Neural cell (in vitro differentiated cells): ENCODE measurements around the gene PYDC2. TPM values are rescaled to one million over a fixed set of nuclear protein-coding genes. Genes with fewer than 3 reads are reported as not detected.

Source experiments
- H2AFZ ChIP-seq: fragments of 200-600, 300-800 bp; sonication (generic), shearing (Covaris generic); 2 replicates; pipeline ENCODE4 v1.6.0; 2014; ENCODE audit warnings: low read depth, mild to moderate bottlenecking, antibody characterized with exemption, low read length, moderate library complexity
- H3F3A ChIP-seq: fragments of 200-600 bp; shearing (Covaris generic); 2 replicates; pipeline ENCODE4 v1.6.1; 2016; ENCODE audit warnings: mild to moderate bottlenecking, moderate library complexity, mixed read lengths, antibody characterized with exemption, low read length; ENCODE audit not compliant: insufficient read depth, poor library complexity, severe bottlenecking
- H3K27ac ChIP-seq: fragments of 200-600, 300-800 bp; sonication (generic), shearing (Covaris generic); 2 replicates; pipeline ENCODE4 v1.5.1; 2014; ENCODE audit warnings: mild to moderate bottlenecking, low read length, moderate library complexity
- H3K27me3 ChIP-seq: fragments of 300-800, 200-600 bp; sonication (generic), shearing (Covaris generic); 2 replicates; pipeline ENCODE4 v1.6.0; 2014; ENCODE audit warnings: mild to moderate bottlenecking, low read depth, low read length, moderate library complexity; ENCODE audit not compliant: insufficient read depth
- H3K36me3 ChIP-seq: fragments of 300-800, 200-600 bp; sonication (generic), shearing (Covaris generic); 2 replicates; pipeline ENCODE4 v1.5.1; 2014; ENCODE audit warnings: mild to moderate bottlenecking, antibody characterized with exemption, low read length, moderate library complexity; ENCODE audit not compliant: insufficient read depth
- H3K4me2 ChIP-seq: fragments of 300-800, 200-600 bp; sonication (generic), shearing (Covaris generic); 2 replicates; pipeline ENCODE4 v1.6.0; 2014; ENCODE audit warnings: mild to moderate bottlenecking, low read length
- H3K4me3 ChIP-seq: fragments of 300-800, 200-600 bp; sonication (generic), shearing (Covaris generic); 2 replicates; pipeline ENCODE4 v1.5.1; 2014; ENCODE audit warnings: mild to moderate bottlenecking, low read length, moderate library complexity
- H3K79me2 ChIP-seq: fragments of 200-600 bp; shearing (Covaris generic); replicated peaks from 2 replicates; pipeline ENCODE4 v1.6.0; 2014; ENCODE audit warnings: mild to moderate bottlenecking, low read length, moderate library complexity; ENCODE audit not compliant: insufficient read depth
- H3K9ac ChIP-seq: fragments of 300-800, 200-600 bp; sonication (generic), shearing (Covaris generic); 2 replicates; pipeline ENCODE4 v1.6.1; 2016; ENCODE audit warnings: mild to moderate bottlenecking, low read length, mixed read lengths
- H3K9me2 ChIP-seq: fragments of 200-600 bp; shearing (Covaris generic); 2 replicates; pipeline ENCODE4 v1.6.1; 2016; ENCODE audit warnings: mild to moderate bottlenecking, low read length, mixed read lengths; ENCODE audit not compliant: insufficient read depth
- H3K9me3 ChIP-seq: fragments of 200-600, 300-800 bp; sonication (generic), shearing (Covaris generic); 2 replicates; pipeline ENCODE4 v1.6.1; 2016; ENCODE audit warnings: mild to moderate bottlenecking, mixed run types, low read length, moderate library complexity, mixed read lengths
- H4K20me1 ChIP-seq: fragments of 200-600 bp; shearing (Covaris generic); 2 replicates; pipeline ENCODE4 v1.6.1; 2016; ENCODE audit warnings: mild to moderate bottlenecking, mixed run types; ENCODE audit not compliant: insufficient read depth
- EP300 ChIP-seq: fragments of 450-650 bp; conservative IDR thresholded peaks from 2 replicates; pipeline ENCODE4 v1.6.1; 2014; ENCODE audit warnings: antibody characterized with exemption, mild to moderate bottlenecking, moderate library complexity; ENCODE audit not compliant: poor library complexity, severe bottlenecking
- EZH2 ChIP-seq: fragments of 200-600, 300-800 bp; shearing (Covaris generic), sonication (generic); IDR thresholded peaks from 2 replicates; pipeline ENCODE4 v1.6.1; 2014; ENCODE audit warnings: antibody characterized with exemption, low read length, borderline replicate concordance, mild to moderate bottlenecking; ENCODE audit not compliant: insufficient read depth, poor library complexity, severe bottlenecking
- MXI1 ChIP-seq: fragments of 450-650 bp; conservative IDR thresholded peaks from 2 replicates; pipeline ENCODE4 v1.6.1; 2014; ENCODE audit warnings: antibody characterized with exemption, mild to moderate bottlenecking; ENCODE audit not compliant: poor library complexity, severe bottlenecking
- POLR2AphosphoS5 ChIP-seq: IDR thresholded peaks from 2 replicates; pipeline ENCODE4 v1.6.1; 2012
- RAD21 ChIP-seq: fragments of 450-650 bp; conservative IDR thresholded peaks from 2 replicates; pipeline ENCODE4 v1.6.1; 2014; ENCODE audit warnings: antibody characterized with exemption, mild to moderate bottlenecking, moderate library complexity
- REST ChIP-seq: IDR thresholded peaks from 2 replicates; pipeline ENCODE4 v1.6.1; 2012; ENCODE audit warnings: borderline replicate concordance
- SMC3 ChIP-seq: fragments of 450-650 bp; conservative IDR thresholded peaks from 2 replicates; pipeline ENCODE4 v1.6.1; 2014; ENCODE audit warnings: antibody characterized with exemption, mild to moderate bottlenecking, moderate library complexity; ENCODE audit not compliant: poor library complexity
- TAF1 ChIP-seq: IDR thresholded peaks from 2 replicates; pipeline ENCODE4 v1.6.1; 2012; ENCODE audit warnings: low read depth
- polyA plus RNA-seq: library from polyadenylated mRNA; depleted of rRNA; stranded (reverse); fragments of >200 nt; gene quantifications from 2 replicates; pipeline ENCODE4 v1.2.3, GENCODE V29; 2014
- TF ChIP-seq, protein P1 (sequence below): fragments of 450-650 bp; IDR thresholded peaks from 2 replicates; pipeline ENCODE4 v1.5.1; 2014; ENCODE audit warnings: antibody characterized with exemption, mild to moderate bottlenecking, moderate library complexity; ENCODE audit not compliant: poor library complexity, severe bottlenecking

Gene PYDC2
- polyA plus RNA-seq, 1 donor from 2014 or later, result not detected

DNA sequence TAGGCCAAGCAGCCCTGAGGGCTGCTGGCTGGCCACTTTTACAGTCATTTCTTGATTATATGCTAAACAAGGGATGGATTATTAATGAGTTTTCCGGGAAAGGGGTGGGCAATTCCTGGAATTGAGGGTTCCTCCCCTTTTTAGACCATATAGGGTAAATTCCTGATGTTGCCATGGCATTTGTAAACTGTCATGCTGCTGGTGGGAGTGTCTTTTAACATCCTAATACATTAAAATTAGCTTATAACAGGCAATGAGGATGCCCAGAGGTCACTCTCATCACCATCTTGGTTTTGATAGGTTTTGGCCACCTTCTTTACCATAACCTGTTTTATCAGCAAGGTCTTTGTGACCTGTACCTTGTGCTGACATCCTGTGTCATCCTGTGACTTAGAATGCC, 11.7 kb upstream of the PYDC2 start:
- H3K27ac ChIP-seq, result no peak overlapping the region

GRCh38 chr3:191455257-191455952, 5.6 kb upstream of the PYDC2 start:
- Histone ChIP-seq H3K9ac (no peak overlapping the region), H2AFZ (no peak overlapping the region), H3F3A (no peaks in the 10 kb centered on the region), H3K79me2 (no peaks in the 10 kb centered on the region), H3K9me2 (no peaks in the 10 kb centered on the region), H3K27me3 (no peaks in the 10 kb centered on the region), H3K27ac (no peak overlapping the region), H3K4me3 (no peak overlapping the region), H3K9me3 (no peaks in the 10 kb centered on the region), H4K20me1 (no peaks in the 10 kb centered on the region), H3K4me2 (no peak overlapping the region), H3K36me3 (no peaks in the 10 kb centered on the region)
- no peak for TF ChIP-seq EZH2
- no peak for TF ChIP-seq TAF1
- TF ChIP-seq EP300, result no peak
- no peak for TF ChIP-seq RAD21
- no peak for TF ChIP-seq POLR2AphosphoS5
- TF ChIP-seq, protein P1, sequence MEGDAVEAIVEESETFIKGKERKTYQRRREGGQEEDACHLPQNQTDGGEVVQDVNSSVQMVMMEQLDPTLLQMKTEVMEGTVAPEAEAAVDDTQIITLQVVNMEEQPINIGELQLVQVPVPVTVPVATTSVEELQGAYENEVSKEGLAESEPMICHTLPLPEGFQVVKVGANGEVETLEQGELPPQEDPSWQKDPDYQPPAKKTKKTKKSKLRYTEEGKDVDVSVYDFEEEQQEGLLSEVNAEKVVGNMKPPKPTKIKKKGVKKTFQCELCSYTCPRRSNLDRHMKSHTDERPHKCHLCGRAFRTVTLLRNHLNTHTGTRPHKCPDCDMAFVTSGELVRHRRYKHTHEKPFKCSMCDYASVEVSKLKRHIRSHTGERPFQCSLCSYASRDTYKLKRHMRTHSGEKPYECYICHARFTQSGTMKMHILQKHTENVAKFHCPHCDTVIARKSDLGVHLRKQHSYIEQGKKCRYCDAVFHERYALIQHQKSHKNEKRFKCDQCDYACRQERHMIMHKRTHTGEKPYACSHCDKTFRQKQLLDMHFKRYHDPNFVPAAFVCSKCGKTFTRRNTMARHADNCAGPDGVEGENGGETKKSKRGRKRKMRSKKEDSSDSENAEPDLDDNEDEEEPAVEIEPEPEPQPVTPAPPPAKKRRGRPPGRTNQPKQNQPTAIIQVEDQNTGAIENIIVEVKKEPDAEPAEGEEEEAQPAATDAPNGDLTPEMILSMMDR, result no peak
- no peak for TF ChIP-seq MXI1

More for the DNA sequence above, 11.7 kb upstream of the PYDC2 start:
- TF ChIP-seq MXI1 (no peak), TAF1 (no peak), EP300 (no peak), POLR2AphosphoS5 (no peak), REST (no peak), RAD21 (no peak), EZH2 (no peak), SMC3 (no peak)
- TF ChIP-seq, protein P1, result no peak
- Histone ChIP-seq H3K27me3 (no peaks in the 10 kb centered on the region), H3F3A (no peaks in the 10 kb centered on the region), H4K20me1 (no peaks in the 10 kb centered on the region), H3K36me3 (no peaks in the 10 kb centered on the region), H3K4me3 (no peak overlapping the region), H3K9ac (no peak overlapping the region), H2AFZ (no peak overlapping the region), H3K9me3 (no peaks in the 10 kb centered on the region), H3K79me2 (no peaks in the 10 kb centered on the region), H3K9me2 (no peaks in the 10 kb centered on the region), H3K4me2 (no peak overlapping the region)
